ENCODE measurements around the gene NOL4. TPM values are rescaled to one million over a fixed set of nuclear protein-coding genes. Genes with fewer than 3 reads are reported as not detected.
"Not testable (repeated sequence)": the region's sequence is repeated elsewhere in the genome, so short reads cannot be mapped to it uniquely, and the experiment has no call there.

Gene NOL4, protein sequence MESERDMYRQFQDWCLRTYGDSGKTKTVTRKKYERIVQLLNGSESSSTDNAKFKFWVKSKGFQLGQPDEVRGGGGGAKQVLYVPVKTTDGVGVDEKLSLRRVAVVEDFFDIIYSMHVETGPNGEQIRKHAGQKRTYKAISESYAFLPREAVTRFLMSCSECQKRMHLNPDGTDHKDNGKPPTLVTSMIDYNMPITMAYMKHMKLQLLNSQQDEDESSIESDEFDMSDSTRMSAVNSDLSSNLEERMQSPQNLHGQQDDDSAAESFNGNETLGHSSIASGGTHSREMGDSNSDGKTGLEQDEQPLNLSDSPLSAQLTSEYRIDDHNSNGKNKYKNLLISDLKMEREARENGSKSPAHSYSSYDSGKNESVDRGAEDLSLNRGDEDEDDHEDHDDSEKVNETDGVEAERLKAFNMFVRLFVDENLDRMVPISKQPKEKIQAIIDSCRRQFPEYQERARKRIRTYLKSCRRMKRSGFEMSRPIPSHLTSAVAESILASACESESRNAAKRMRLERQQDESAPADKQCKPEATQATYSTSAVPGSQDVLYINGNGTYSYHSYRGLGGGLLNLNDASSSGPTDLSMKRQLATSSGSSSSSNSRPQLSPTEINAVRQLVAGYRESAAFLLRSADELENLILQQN
- not detected in 2 replicates for total RNA-seq

DNA sequence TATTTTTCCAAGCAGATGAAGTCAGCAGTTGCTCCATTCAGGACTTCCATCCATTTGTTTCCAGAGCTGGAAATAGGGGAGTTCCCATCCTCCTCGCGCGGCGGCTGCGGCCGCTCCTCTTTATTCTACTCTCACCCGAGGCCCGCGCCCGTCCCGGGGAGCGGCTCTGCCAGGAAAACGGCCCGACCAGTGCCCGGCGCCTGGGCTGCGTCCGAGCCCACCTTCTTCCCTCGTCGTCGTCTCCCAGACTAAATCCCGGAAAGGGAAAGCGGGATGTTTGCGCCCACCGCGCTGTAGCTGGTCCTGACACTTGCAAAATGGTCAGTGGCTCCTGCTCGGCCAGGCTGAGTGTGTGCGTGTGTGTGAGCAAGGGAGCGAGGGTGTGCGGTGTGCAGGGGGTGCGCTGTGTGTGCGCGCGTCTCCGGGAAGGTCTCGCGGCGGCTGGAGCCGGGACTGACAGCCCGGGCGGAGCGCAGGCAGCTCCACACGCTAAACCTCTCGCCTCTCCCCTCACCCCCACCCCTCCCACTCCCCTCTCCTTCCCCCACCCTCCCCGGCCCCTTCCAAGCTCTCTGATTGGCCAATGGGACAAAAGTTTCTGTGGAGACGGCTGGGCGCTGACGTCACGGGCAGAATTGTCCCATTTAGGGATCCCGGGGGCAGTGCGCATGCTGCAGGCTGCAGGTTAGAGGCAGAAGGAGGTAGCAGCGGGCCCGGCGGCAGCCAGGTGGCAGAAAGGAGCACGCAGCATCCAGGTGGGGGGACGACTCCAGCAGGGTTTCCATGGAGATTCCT lies at the start of gene NOL4:
Gene NOL4 (minus strand): TSS at position 491 of the 795 bp plus-strand sequence. CDS start 1,660 bp downstream, outside the sequence.
- Mint-ChIP-seq H3K27ac (no peak within 1 kb of the TSS), H3K36me3 (ENCODE audit: low read depth) (no peaks in the 10 kb centered on the region), H3K4me3 (ENCODE audit: low read depth) (no peak within 1 kb of the TSS), H3K9me3 (no peaks in the 10 kb centered on the region), H3K27me3 (ENCODE audit: low read depth) (peaks cover 33% of the 10 kb centered on the region), H3K4me1 (ENCODE audit: low read depth) (no peaks in the 10 kb centered on the region)
- no peak for DNase-seq (ENCODE audit: low spot score)
- intact Hi-C loops (cut with micrococcal nuclease): no loop called here

DNA sequence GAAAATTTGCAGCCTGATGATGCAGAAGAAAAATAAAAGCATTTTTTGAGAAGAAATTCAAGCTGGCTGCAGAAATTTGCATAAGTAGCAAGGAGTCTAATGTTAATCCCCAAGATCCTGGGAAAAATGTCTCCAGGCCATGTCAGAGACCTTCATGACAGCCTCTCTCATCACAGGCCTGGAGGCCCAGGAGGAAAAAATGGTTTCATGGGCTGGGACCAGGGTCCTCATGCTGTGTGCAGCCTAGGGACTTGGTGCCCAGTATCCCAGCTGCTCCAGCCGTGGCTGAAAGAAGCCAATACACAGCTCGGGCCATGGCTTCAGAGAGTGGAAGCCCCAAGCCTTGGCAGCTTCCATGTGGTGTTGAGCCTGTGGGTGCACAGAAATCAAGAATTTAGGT lies 41.3 kb upstream of the NOL4 start:
- intact Hi-C loops (cut with micrococcal nuclease); DNase-seq (ENCODE audit: low spot score): not testable (repeated sequence)
- H3K9me3 Mint-ChIP-seq: peaks cover 24% of the 10 kb centered on the region

DNA sequence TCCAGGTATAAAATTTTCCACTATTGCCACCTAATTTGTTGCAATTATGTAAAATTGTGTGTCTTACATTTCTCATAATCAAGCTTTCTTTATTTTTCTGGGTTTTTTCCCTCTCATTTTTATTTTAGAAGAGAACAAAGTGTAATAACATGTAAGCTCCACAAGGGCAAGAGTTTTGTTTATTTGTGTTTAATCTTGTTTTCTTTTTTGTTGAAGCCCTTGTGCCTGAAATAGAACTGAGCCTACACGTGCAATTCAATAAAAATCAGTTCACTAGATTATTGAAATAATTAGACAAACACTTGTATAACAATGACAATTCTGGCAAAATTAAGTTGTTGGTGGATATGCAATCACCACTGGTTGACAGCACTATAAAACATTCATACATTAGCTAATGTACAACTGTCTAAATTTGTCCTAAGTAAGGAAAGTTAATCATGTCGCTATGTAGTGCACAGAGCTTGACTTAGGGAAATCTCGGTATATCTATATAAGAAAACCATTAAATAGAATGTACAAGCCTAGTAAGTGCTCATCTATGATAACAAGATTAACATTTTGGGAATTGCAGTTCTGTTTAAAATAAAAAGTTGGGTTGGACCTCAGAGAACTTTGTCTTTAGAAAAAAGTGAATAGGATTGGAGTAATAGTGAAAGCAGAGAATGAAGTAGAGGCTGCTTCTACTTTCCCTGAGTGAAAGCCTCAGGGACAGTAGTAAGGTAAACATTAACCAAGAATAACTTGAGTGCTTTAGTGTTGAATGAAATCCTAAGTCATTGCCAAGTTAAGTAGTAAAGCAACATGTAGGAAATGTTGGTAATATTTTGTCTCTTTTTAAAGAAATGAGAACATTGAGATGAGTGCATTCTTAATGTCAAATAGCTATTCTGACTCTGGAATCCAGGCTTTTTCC lies 37.4 kb upstream of the NOL4 start:
- Mint-ChIP-seq H3K36me3 (ENCODE audit: low read depth) (no peaks in the 10 kb centered on the region), H3K27ac (no peak overlapping the region), H3K9me3 (peaks cover 26% of the 10 kb centered on the region), H3K4me3 (ENCODE audit: low read depth) (no peak overlapping the region), H3K27me3 (ENCODE audit: low read depth) (no peaks in the 10 kb centered on the region), H3K4me1 (ENCODE audit: low read depth) (no peaks in the 10 kb centered on the region)
- DNase-seq (ENCODE audit: low spot score): no peak
- intact Hi-C loops (cut with micrococcal nuclease): no loop called here

More for the DNA sequence above, 41.3 kb upstream of the NOL4 start:
- H3K36me3 Mint-ChIP-seq (ENCODE audit: low read depth); H3K27ac Mint-ChIP-seq; H3K27me3 Mint-ChIP-seq (ENCODE audit: low read depth); H3K4me1 Mint-ChIP-seq (ENCODE audit: low read depth); H3K4me3 Mint-ChIP-seq (ENCODE audit: low read depth): not testable (repeated sequence)

DNA sequence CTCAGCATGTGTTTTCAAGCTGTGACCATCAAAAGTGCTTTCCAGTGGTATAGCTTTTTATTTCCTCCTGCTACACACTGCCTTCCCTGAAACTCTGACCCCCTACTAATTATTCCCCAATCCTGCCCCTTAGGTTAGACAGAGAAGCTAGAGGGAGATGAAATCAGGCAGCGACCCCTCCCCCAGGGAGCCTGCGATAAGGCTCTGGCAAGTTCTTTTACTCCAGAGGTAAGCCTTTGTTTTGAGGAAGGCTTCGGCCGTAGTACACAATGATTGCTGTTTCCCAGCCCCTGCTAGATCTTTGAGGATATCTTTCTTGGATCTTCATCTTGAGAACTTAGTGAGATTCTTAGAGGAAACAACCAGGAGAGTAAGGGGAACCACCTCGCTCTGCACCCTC lies 33.5 kb upstream of the NOL4 start:
- H3K27ac Mint-ChIP-seq: no peak overlapping the region
- no peak for DNase-seq (ENCODE audit: low spot score)
- no peaks in the 10 kb centered on the region for H3K27me3 Mint-ChIP-seq (ENCODE audit: low read depth)
- no peak overlapping the region for H3K4me3 Mint-ChIP-seq (ENCODE audit: low read depth)
- no peaks in the 10 kb centered on the region for H3K4me1 Mint-ChIP-seq (ENCODE audit: low read depth)
- intact Hi-C loops (cut with micrococcal nuclease): no loop called here
- H3K36me3 Mint-ChIP-seq (ENCODE audit: low read depth): no peaks in the 10 kb centered on the region
- H3K9me3 Mint-ChIP-seq: peaks cover 15% of the 10 kb centered on the region

DNA sequence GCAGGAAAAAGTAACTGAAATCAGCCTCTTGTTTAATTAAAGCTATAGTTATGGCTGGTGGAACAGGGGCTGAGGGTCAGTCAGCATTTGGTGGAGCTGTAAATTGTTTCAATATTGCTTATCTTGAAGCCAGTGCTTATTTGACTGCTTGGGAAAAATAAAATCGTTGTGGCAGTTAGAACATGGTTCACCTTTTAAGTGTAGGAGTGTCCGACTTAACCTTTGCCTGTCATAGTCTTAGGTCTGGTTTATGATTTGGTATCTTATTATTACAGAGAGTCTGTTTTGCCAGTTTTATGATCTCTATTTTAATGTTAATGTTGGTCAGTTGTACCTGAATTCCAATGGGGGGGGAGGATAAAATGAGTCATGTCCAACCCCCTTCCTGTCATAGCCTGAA lies 27.2 kb upstream of the NOL4 start:
- H3K36me3 Mint-ChIP-seq (ENCODE audit: low read depth): no peaks in the 10 kb centered on the region
- H3K27ac Mint-ChIP-seq: no peak overlapping the region
- no peaks in the 10 kb centered on the region for H3K4me1 Mint-ChIP-seq (ENCODE audit: low read depth)
- no peak for DNase-seq (ENCODE audit: low spot score)
- H3K27me3 Mint-ChIP-seq (ENCODE audit: low read depth): no peaks in the 10 kb centered on the region
- H3K9me3 Mint-ChIP-seq: peaks cover 23% of the 10 kb centered on the region
- no peak overlapping the region for H3K4me3 Mint-ChIP-seq (ENCODE audit: low read depth)
- intact Hi-C loops (cut with micrococcal nuclease): no loop called here

DNA sequence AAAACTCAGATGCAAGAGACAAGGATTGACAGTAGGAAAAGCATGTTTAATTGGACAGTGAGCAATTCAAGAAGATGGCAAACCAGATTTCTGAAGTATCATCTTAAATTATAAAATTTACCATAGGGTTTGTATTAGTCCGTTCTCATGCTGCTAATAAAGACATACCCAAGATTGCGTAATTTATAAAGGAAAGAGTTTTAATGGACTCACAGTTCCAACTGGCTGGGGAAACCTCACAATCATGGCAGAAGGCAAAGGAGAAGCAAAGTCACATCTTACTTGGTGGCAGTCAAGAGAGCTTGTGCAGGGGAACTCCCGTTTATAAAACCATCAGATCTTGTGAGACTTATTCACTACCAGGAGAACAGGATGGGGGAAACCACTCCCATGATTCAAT lies 24.0 kb upstream of the NOL4 start:
- Mint-ChIP-seq H3K27ac (no peak overlapping the region), H3K27me3 (ENCODE audit: low read depth) (no peaks in the 10 kb centered on the region), H3K36me3 (ENCODE audit: low read depth) (no peaks in the 10 kb centered on the region), H3K9me3 (peaks cover 23% of the 10 kb centered on the region), H3K4me1 (ENCODE audit: low read depth) (no peaks in the 10 kb centered on the region), H3K4me3 (ENCODE audit: low read depth) (no peak overlapping the region)
- no peak for DNase-seq (ENCODE audit: low spot score)
- intact Hi-C loops (cut with micrococcal nuclease): no loop called here

DNA sequence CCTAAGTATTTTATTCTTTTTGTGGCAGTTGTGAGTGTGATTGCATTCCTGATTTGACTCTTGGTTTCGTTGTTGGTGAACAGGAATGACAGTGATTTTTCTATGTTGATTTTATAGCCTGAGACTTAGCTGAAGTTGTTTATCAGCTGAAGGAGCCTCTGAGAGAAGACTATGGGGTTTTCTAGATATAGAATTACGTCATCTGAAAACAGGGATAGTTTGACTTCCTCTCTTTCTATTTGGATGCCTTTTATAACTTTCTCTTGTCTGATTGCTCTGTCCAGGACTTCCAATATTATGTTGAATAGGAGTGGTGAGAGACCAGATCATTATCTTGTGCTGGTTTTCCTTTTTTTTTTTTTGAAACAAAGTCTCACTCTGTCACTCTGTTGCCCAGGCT lies 18.0 kb upstream of the NOL4 start:
- no peaks in the 10 kb centered on the region for H3K36me3 Mint-ChIP-seq (ENCODE audit: low read depth)
- H3K4me3 Mint-ChIP-seq (ENCODE audit: low read depth): no peak overlapping the region
- no peak for DNase-seq (ENCODE audit: low spot score)
- H3K27me3 Mint-ChIP-seq (ENCODE audit: low read depth): no peaks in the 10 kb centered on the region
- intact Hi-C loops (cut with micrococcal nuclease): no loop called here
- peaks cover 24% of the 10 kb centered on the region for H3K9me3 Mint-ChIP-seq
- H3K4me1 Mint-ChIP-seq (ENCODE audit: low read depth): no peaks in the 10 kb centered on the region
- H3K27ac Mint-ChIP-seq: no peak overlapping the region

DNA sequence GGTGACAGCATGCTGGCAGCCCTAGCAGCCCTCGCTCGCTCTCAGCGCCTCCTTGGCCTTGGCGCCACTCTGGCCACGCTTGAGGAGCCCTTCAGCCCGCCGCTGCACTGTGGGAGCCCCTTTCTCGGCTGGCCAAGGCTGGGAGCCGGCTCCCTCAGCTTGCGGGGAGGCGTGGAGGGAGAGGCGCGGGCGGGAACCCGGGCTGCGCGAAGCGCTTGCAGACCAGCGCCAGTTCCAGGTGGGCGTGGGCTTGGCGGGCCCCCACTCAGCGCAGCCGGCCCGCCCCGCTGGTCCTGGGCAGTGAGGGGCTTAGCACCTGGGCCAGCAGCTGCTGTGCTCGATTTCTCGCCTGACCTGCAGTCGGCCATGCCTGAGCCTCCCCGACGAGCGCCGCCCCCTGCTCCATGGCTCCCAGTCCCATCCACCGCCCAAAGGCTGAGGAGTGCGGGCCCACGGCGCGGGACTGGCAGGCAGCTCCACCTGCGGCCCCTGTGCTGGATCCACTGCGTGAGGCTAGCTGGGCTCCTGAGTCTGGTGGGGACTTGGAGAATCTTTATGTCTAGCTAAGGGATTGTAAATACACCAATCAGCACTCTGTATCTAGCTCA lies 9.2 kb upstream of the NOL4 start:
- H3K4me3 Mint-ChIP-seq (ENCODE audit: low read depth); DNase-seq (ENCODE audit: low spot score); H3K9me3 Mint-ChIP-seq; H3K4me1 Mint-ChIP-seq (ENCODE audit: low read depth); H3K27me3 Mint-ChIP-seq (ENCODE audit: low read depth); H3K27ac Mint-ChIP-seq; intact Hi-C loops (cut with micrococcal nuclease); H3K36me3 Mint-ChIP-seq (ENCODE audit: low read depth): not testable (repeated sequence)

DNA sequence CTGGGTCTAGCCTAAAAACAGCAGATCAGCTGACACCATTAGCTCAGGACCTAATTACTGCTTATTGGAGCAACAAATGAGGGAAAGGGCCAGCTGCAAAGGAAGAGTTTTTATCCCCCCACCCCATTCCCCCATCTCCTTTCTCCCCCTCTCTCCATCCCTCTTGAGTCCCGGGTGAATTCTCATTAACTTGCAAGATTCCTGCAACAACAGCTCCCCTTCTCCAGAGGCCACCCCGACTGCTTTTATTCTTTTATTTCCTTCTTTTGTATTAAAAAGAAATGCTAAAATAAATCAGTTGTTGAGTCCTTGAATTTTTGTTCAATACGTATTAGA lies 473 bp upstream of the NOL4 start:
- Mint-ChIP-seq H3K36me3 (ENCODE audit: low read depth) (no peaks in the 10 kb centered on the region), H3K4me1 (ENCODE audit: low read depth) (no peaks in the 10 kb centered on the region), H3K9me3 (no peaks in the 10 kb centered on the region), H3K27me3 (ENCODE audit: low read depth) (peaks cover 33% of the 10 kb centered on the region), H3K4me3 (ENCODE audit: low read depth) (no peak overlapping the region), H3K27ac (no peak overlapping the region)
- intact Hi-C loops (cut with micrococcal nuclease): no loop called here
- no peak for DNase-seq (ENCODE audit: low spot score)

DNA sequence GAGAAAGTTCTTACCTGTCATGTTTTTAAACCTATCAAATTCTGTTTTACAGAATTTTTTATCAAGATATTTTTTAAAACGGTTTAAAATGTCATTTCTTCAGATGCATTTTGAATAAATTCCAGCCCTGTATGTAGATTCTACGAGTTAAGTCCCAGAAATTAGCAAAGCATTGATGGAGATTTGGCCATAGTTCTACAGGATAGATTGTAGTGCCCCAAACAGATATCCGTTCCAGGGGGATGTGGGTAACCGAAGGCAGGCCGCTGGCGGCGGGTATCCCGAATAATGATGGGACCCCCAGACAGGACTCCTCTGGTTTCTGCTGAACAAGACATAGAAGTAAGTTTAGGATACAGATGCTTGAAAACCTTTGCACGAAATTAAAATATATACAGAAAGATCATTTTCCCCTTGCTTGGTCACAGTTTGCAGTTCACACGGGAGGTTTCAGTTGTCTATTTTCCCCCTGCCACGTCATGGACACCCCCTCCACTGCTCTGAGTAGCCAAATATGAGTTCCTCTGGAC lies 755 bp downstream of the NOL4 start:
- H3K4me3 Mint-ChIP-seq (ENCODE audit: low read depth): no peak overlapping the region
- no peaks in the 10 kb centered on the region for H3K36me3 Mint-ChIP-seq (ENCODE audit: low read depth)
- H3K27me3 Mint-ChIP-seq (ENCODE audit: low read depth): peaks cover 33% of the 10 kb centered on the region
- no peak overlapping the region for H3K27ac Mint-ChIP-seq
- no peak for DNase-seq (ENCODE audit: low spot score)
- intact Hi-C loops (cut with micrococcal nuclease): no loop called here
- H3K4me1 Mint-ChIP-seq (ENCODE audit: low read depth): no peaks in the 10 kb centered on the region
- H3K9me3 Mint-ChIP-seq: no peaks in the 10 kb centered on the region

DNA sequence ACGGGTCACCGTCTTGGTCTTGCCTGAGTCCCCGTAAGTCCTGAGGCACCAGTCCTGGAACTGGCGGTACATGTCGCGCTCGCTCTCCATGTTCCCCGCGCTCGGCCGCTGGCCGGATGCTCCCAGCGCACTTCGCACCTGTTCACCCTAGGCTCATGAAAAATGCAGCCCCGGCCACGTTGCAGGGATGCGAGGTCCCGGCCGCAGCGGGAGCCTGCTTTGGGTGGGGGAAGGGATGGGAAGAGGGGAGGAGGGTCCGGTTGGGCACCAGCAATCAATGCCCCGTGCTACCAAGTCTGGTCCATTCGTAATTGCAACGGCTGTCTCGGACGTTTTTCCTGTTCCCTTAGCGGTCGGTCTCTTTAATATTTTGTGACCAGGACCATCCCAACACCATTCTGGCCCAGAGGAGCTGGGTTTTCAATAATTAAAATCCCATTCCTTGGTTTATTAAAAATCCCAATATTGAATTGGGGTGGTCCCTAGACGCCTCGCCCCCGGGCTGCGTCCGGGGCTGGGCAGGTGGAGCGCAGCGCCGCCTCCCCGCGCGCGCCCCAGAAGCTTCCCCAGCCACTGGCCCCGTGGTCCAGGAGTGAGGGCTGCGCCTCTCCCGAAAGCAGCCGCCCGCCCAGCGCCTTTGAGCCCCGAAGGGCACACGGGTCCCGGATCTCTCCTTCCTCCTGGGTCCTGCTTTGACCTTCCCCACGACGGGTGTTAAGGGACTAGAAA lies 1.4 kb downstream of the NOL4 start:
- intact Hi-C loops (cut with micrococcal nuclease): no loop called here
- Mint-ChIP-seq H3K4me1 (ENCODE audit: low read depth) (no peaks in the 10 kb centered on the region), H3K9me3 (no peaks in the 10 kb centered on the region), H3K36me3 (ENCODE audit: low read depth) (no peaks in the 10 kb centered on the region), H3K4me3 (ENCODE audit: low read depth) (no peak overlapping the region), H3K27me3 (ENCODE audit: low read depth) (peaks cover 33% of the 10 kb centered on the region), H3K27ac (no peak overlapping the region)
- no peak for DNase-seq (ENCODE audit: low spot score)
